Activated T-cell treated with anti-CD3 and anti-CD28 coated beads for 1 hour (primary cell): ENCODE data around the gene OOSP4B.
"Not testable (repeated sequence)": the region's sequence is repeated elsewhere in the genome, so short reads cannot be mapped to it uniquely, and the experiment has no call there.

Experiments
- DNase-seq: peaks from one replicate; pipeline ENCODE4 v3.0.0-alpha.2; 2020; ENCODE audit warnings: low read depth

The OOSP4B gene

DNA sequence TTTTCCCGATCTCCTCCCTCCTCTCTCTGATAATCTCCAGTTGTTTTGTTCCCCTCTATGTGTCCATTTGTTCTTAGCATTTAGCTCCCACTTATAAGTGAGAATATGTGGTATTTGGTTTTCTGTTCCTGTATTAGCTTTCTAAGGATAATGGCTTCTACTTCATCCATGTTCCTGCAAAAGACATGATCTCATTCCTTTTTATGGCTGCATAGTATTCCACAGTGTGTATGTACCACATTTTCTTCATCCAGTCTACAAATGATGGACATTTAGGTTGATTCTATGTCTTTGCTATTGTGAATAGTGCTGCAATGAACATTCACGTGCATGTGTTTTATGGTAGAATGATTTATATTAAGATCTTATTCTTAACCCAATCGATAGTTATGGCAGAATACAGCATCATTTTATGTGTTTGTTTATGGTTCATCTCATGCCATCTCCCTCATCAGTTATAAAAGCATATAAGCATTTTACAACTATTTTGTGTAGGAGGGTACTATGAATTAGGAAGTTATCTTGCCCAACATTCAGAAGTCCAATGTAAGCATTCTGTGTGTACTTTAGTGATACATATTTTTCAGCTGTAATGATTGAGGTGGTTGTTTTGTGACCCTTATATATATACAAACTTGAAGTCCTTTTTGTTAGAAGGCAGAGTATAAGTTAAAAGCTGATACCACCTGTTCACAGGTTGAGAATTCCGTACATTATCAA is 42.7 kb downstream of the OOSP4B start:
- DNase-seq: no peak

DNA sequence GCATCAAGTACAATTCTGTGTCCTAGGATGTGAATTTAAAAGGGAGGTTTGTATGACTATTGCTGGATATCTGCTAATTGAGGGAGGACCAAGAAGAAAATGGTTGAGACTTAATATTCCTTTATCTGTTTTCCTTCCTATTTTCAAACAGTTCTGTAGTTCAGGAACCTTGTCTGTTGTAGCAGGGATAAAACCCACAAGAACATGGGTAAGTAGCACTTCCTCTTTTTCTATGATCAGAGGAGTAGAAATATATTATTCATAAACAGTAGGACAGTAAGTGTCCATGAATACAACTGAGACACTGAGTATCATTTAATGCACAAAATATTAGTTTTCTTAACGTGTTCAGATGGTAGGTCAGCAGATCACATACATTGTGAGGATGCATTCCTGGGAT is 47.1 kb downstream of the OOSP4B start:
- no peak for DNase-seq

DNA sequence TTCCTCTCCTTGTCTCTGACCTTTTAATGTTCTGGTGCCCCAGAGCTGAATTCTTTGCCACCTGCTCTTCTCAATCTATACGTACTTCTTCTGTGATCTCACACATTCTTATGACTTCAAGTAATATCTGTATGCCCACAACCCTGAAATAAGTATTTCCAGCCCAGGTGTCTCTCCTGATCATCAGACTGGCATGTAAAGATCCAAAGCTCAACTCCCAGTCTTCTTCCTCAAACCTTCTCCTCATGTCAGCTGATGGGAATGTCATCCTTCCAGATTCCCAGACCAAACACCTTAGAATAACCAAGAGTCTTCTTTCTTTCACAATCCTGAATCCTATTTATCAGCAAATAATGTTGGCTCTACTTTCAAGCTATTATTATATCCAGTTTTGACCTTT is 48.8 kb downstream of the OOSP4B start:
- DNase-seq: no peak

DNA sequence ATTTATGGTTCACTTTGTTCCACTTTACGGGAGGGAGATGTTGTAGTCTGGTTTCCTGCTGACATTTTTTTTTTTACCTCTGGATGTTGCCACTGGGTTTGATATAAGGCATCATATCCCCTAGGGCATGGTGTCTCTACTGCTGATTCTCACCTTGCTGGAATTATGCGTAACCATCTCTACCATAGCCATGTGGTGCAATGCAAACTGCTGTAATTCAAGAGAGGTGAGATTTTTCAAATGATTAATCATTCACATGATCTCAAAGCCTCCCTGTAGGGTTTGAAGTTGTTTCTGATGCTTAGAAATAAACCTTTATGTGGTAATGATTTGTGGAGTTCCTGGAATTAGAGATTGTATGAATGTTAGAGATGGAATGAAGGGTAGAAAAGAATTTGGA is 52.5 kb downstream of the OOSP4B start:
- no peak for DNase-seq

DNA sequence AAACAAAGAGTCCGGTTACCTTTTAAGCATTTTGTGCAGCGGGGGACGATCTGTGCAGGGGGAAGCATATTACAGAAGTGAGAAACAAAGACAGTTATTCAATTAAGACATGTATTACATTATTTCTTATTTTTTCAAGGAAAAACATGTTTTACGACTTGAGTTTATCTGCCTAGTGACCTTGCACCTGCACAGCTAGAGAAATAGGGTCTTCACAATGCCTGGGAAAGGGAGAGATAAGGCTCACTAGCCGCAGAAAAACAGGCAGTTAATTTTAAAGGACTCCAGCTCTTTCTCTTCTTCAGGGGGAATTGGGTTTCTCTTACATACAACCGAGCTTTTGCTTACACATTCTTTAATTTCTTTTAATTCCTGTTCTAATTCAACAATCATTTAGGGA is 54.7 kb downstream of the OOSP4B start:
- DNase-seq: not testable (repeated sequence)

DNA sequence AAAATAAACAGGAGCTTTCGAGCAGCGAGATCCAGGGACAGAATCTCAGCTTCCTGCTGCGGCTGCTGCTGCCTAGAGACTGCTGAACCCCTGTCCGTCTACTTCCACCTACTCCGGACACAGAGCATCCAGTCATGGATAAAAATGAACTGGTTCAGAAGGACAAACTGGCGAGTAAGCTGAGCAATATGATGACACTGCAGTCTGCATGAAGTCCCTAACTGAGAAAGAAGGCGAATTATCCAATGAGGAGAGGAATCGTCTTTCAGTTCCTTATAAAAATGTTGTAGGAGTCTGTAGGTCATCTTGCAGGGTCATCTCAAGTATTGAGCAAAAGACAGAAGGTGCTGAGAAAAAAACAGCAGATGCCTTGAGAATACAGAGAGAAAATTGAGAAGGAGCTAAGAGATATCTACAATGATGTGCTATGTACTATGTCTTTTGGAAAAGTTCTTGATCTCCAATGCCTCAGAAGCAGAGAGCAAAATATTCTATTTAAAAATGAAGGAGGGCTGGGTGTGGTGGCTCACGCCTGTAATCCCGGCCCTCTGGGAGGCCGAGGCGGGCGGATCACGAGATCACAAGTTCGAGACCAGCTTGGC is 60.3 kb downstream of the OOSP4B start:
- no peak for DNase-seq

DNA sequence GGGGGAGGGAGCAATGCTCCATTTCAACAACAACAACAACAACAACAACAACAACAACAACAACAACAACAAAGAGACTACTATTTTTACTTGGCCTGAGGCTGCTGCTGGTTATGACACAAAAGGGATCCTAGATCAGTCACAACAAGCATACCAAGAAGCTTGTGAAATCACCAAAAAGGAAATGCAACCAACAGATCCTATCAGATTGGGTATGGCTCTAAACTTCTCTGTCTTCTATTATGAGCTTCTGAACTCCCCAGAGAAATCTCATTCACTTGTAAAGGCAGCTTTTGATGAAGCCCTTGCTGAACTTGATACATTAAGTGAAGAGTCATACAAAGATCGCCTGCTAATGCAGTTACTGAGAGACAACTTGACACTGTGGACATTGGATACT is 61.0 kb downstream of the OOSP4B start:
- no peak for DNase-seq

DNA sequence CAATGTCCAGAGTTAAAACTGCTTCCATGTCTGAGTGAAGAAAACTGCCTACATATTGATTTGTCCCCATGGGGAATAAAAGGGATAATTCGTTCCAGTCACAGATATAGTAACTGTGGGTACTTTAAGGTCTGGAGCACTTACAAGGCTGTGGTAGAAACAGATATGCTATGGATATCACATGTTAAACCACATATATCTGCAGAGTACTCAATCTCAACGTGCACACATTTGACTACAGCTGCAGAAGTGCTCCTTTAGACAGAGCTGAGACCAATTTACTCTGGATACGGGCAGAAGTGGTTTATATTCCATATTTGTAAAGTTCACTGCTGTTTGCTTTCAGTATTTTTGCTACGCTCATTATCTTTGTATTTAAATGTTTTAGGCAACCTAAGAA is 61.8 kb downstream of the OOSP4B start:
- no peak for DNase-seq

DNA sequence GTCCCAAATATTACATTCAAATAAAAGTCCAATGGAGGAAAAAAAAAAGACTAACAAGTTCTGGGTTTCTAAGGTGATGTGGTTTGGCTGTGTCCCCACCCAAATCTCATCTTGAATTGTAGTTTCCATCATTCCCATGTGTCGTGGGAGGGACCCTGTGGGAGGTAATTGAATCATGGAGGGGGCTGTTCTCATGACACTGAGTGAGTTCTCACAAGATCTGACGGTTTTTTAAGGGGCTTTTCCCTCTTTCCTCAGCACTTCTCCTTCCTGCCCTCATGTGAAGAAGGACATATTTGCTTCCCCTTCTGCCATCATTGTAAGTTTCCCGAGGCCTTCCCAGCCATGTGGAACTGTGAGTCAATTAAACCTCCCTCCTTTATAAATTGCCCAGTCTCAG is 63.6 kb downstream of the OOSP4B start:
- DNase-seq: no peak
